GM04504 (cell line): ENCODE data around the gene VHLL.
"Not testable (repeated sequence)": the region's sequence is repeated elsewhere in the genome, so short reads cannot be mapped to it uniquely, and the experiment has no call there.

ENCODE experiments used
- DNase-seq: peaks from one replicate; pipeline ENCODE4 v3.0.0-alpha.2; 2012; ENCODE audit warnings: low read depth

Gene VHLL

GRCh38 chr1:156298852-156299357 is at the start of gene VHLL:
TSS of gene VHLL (minus strand) at chr1:156299307. CDS start at chr1:156299189, 118 bp downstream.
- no peak for DNase-seq

DNA sequence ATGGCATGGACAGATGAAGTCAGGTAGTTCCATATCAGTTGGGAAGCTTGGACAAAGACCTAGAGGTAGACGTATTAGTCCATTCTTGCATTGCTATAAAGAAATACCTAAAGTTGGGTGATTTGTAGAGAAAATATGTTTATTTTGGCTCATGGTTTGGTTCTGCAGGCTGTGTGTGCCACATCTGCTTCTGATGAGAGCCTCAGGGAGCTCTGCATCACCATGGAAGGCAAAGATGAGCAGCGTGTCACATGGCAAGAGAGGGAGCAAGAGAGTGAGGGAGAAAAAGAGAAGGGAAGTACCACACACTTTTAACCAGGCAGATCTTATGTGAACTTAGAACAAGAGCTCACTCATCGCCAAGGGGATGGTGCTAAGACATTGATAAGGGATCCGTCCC is 48.2 kb upstream of the VHLL start:
- DNase-seq = peak; percentile 46

GRCh38 chr1:156346636-156347035 is 47.5 kb upstream of the VHLL start:
- peak; percentile 58 for DNase-seq

GRCh38 chr1:156346035-156346434 is 46.9 kb upstream of the VHLL start:
- not testable (repeated sequence) for DNase-seq

DNA sequence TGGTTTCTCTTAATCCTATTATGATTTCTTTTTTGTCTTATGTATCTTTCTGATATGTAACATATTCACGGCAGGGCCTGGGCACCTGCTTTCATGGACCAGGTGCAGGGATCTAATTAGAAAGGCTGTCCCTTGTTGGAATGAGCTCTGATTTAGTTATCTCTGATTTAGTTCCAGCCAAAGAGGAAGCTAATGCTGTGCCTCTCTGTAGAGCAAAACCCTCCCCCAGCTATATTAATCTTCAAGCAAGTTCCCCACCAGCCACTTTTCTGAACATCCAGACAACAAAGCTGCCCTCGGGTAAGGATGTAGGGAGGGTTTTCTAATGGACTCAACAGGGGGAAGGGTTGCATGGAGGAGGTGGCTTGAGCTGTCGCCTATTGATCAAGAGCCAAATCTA is 45.3 kb upstream of the VHLL start:
- no peak for DNase-seq

- no peak for DNase-seq
Measured at GRCh38 chr1:156342166-156342955, 43.3 kb upstream of the VHLL start.

GRCh38 chr1:156338180-156338976 is 39.3 kb upstream of the VHLL start, which contains the start of the genes CCT3 and TSACC:
TSS of gene CCT3 (minus strand) at chr1:156338292. CDS start at chr1:156338184, 108 bp downstream.
TSS of gene TSACC (plus strand) at chr1:156338526. CDS start at chr1:156339758, 1,232 bp downstream.
- peak; percentile 100 for DNase-seq

- DNase-seq = no peak
Measured at GRCh38 chr1:156337888-156338179, 38.7 kb upstream of the VHLL start.

- no peak for DNase-seq
Measured at GRCh38 chr1:156337052-156337887, 38.2 kb upstream of the VHLL start.

GRCh38 chr1:156336242-156336641 is 37.1 kb upstream of the VHLL start:
- DNase-seq = no peak

DNA sequence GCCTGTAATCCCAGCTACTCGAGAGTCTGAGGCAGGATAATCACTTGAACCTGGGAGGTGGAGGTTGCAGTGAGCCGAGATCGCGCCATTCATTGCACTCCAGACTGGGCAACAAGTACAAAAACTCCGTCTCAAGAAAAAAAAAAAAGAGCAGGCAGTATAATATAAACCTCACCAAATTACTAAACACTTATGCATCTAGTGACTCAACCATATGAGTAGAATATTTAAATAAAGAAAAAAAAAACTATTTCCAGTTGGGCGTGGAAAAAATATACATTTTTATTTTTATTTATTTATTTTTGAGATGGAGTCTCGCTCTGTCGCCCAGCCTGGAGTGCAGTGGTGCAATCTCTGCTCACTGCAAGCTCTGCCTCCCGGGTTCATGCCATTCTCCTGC is 24.1 kb upstream of the VHLL start:
- DNase-seq = not testable (repeated sequence)

- DNase-seq = no peak
Measured at GRCh38 chr1:156320560-156320959, 21.5 kb upstream of the VHLL start.

DNA sequence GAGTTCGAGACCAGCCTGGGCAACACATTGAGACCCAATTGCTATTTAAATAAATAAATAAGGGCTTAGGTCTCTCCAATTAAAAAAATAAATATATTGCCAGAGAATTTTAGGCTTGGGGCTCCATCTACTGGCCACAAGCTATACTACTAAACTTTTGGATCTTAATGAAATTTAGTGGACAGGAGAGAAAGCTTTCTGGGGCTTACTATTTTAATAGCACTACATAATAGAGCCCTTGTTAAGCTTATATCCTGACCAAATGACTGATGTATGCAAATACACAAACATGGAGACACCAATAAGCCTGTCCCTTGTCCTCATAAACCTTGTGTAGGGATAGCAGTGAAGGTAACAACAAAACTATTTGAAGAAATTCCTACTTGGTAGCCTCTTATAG is 20.6 kb upstream of the VHLL start:
- DNase-seq = no peak

- DNase-seq = no peak
Measured at GRCh38 chr1:156316909-156317308, 17.8 kb upstream of the VHLL start.

GRCh38 chr1:156310962-156311361 is 11.9 kb upstream of the VHLL start:
- DNase-seq = no peak

DNA sequence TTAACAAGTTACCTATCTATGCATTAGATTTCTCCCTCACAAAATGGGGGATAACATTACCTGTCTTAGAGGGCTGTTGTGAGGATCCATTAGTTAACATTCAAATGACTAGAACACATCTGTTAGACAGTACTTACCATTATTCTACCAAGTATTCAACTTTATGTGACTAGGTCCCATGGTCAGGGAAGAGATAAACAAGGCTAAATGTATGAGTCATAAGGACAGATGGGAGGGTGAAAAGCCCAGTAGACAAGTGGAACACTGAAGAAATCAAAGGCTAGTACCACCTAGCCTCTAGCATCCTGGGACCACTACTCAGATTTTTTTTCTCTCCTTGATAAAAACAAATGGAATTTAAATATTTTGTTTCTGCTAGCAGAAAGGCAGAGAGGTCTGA is 9.0 kb upstream of the VHLL start:
- no peak for DNase-seq

GRCh38 chr1:156305215-156305614 is 6.1 kb upstream of the VHLL start:
- no peak for DNase-seq

DNA sequence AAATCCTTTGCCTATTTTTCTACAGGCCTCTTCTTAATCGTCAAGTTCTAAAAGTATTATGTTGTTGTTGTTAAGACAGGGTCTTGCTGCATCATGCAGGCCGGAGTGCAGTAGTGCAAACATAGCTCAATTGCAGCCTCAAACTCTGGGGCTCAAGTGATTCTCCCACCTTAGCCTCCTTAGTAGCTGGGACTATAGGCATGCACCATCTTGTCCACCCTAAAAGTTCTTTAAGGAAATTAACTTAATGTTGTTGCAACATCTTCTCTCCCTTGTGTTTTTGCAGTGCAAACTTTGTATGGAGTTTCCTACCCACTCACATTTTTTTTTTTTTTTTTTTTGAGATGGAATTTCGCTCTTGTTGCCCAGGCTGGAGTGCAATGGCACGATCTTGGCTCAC is 4.1 kb upstream of the VHLL start:
- DNase-seq = no peak

DNA sequence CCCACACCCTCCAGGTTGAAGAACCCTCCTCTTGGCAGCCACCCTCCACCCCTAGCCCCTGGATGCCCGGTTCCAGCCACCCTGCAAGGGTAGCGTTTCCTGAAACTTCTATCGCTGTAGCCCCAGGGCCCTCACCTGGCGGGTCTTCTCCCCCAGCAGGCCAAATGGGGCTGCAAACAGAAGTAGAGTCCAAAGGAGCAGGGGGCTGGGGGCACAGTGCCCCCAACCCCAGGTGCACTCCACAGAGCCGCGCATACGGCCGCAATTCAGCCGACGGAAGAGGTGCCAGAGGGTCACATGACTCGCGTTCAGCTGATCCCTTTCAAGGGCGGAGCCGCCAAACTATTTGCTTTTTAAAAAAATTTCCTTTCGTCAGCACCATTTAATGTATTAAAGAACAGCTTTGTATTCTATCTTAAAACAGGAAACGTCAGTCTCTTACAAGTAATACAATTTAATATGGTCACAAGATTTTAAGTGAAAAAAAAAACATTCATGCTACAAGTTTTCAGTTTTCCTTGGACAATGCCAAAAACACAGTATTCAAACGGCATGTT is 3.6 kb downstream of the VHLL start, which contains the start of gene GLMP:
GLMP (minus strand) TSS at position 289 of the 557 bp plus-strand sequence; CDS start at position 255, 34 bp downstream.
- no peak for DNase-seq

- no peak for DNase-seq
Measured at GRCh38 chr1:156293895-156294294, 5.2 kb downstream of the VHLL start.

- DNase-seq = no peak
Measured at GRCh38 chr1:156293098-156293434, 6.0 kb downstream of the VHLL start.
